GM12865 (cell line): ENCODE data around the gene PFKFB3.

Experiments used
- DNase-seq: peaks from one replicate; pipeline ENCODE4 v3.0.0; 2010; ENCODE audit warnings: low read depth
- H3K4me3 ChIP-seq: 2 replicates; pipeline ENCODE4 v1.5.1; 2011; ENCODE audit warnings: mild to moderate bottlenecking, low read depth, low read length, control low read depth
- TF ChIP-seq, protein P1 (sequence below): IDR thresholded peaks from 2 replicates; pipeline ENCODE4 v1.5.1; 2011; ENCODE audit warnings: low read length, control low read depth, low read depth, inconsistent platforms; ENCODE audit not compliant: insufficient read depth; ENCODE audit errors: missing control alignments

Gene PFKFB3

DNA sequence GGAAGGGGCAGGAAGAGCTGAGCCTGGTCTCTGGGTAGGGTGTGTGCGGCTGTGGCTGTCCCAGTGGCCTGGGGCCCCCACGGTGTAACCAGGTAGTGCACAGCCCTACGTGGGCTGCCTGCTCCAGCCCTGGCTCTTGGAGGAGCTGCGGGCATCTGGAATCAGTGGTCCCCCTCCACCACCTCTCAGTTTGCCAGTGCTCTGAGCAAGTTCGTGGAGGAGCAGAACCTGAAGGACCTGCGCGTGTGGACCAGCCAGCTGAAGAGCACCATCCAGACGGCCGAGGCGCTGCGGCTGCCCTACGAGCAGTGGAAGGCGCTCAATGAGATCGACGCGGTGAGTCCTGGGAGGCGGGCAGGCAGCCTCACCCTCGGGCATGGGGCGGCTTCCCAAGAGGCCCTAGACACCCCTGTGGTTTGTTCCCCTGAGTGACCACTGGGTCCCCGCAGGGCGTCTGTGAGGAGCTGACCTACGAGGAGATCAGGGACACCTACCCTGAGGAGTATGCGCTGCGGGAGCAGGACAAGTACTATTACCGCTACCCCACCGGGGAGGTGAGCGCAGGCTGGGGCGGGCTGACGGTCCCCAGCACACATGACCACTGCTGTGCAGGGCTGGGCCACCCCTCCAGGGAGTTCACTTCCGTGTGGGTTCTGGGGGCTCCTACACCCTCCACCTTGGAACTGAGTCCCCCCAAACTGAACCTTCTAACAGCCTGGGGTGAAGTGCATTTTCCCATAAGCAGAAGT, 18.6 kb downstream of the PFKFB3 start:
- TF ChIP-seq, protein P1, sequence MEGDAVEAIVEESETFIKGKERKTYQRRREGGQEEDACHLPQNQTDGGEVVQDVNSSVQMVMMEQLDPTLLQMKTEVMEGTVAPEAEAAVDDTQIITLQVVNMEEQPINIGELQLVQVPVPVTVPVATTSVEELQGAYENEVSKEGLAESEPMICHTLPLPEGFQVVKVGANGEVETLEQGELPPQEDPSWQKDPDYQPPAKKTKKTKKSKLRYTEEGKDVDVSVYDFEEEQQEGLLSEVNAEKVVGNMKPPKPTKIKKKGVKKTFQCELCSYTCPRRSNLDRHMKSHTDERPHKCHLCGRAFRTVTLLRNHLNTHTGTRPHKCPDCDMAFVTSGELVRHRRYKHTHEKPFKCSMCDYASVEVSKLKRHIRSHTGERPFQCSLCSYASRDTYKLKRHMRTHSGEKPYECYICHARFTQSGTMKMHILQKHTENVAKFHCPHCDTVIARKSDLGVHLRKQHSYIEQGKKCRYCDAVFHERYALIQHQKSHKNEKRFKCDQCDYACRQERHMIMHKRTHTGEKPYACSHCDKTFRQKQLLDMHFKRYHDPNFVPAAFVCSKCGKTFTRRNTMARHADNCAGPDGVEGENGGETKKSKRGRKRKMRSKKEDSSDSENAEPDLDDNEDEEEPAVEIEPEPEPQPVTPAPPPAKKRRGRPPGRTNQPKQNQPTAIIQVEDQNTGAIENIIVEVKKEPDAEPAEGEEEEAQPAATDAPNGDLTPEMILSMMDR: no peak
- DNase-seq: no peak
- no peak overlapping the region for H3K4me3 ChIP-seq

DNA sequence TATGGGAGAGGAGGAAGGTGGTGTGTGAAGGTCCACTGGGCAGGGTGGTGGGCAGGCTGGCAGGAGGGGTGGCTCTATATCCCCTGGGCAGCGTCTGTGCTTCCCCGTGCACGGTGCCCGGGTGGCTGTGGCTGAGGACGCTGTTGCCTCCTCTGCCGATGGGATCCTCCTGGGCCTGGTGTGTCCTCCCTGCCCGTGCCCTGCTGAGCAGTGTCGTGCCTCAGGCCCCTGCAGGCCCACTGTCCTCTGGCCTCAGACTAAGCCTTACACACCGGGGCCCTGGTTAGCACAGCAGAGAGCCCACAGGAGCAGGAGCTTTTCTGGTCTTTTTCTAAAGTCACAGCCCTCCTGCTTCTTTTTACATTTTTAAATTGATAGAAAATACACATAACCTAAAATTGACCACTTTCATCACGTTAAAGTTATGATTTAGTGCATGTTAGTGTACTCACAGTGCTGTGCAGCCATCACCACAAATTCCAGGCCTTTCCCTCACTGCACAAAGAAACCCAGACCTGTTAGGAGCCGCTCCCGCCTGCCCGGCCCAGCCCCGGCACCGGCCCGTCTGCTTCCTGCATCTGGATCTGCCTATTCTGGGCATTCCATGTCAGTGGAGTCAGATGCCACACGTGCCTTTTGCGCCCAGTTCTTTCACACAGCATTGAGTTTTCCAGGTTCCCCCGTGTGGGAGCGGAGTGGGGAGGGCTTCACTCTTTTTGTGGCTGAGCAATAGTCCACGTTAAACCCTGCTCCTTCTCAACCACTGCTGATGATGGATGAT, 19.4 kb downstream of the PFKFB3 start:
- DNase-seq: no peak
- TF ChIP-seq, protein P1: no peak
- H3K4me3 ChIP-seq: no peak overlapping the region

DNA sequence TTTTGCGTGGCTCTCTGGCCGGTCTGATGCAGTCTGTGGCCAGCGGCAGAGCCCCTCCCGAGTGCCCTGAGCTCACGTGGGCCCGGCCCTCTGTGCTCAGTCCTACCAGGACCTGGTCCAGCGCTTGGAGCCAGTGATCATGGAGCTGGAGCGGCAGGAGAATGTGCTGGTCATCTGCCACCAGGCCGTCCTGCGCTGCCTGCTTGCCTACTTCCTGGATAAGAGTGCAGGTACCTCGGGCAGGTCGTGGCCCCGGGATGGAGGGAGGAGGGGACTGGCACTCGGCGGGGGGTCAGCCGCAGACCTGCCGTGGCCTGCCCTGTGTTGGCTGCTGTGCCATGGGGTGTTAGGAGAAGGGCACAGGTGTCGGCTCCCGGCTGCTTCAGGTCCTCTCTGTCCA, 20.0 kb downstream of the PFKFB3 start:
- no peak overlapping the region for H3K4me3 ChIP-seq
- TF ChIP-seq, protein P1: no peak
- no peak for DNase-seq

DNA sequence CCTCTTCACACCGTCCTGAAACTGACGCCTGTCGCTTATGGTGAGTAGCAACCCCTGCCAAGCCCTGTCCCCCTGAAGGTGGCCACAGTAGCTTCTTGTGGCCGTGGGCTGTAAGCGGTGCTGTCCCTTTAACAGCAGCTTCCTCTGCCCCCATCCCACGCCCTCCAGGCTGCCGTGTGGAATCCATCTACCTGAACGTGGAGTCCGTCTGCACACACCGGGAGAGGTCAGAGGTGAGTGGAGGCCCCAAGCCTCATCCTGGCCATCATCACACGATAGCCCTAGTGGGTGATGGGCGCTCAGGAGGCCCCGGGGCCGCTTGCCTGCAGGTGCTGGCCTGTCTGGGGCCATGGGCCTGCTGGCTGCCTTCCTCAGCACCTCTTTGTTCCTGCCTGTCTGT, 21.2 kb downstream of the PFKFB3 start:
- H3K4me3 ChIP-seq: no peak overlapping the region
- no peak for DNase-seq
- TF ChIP-seq, protein P1: no peak

DNA sequence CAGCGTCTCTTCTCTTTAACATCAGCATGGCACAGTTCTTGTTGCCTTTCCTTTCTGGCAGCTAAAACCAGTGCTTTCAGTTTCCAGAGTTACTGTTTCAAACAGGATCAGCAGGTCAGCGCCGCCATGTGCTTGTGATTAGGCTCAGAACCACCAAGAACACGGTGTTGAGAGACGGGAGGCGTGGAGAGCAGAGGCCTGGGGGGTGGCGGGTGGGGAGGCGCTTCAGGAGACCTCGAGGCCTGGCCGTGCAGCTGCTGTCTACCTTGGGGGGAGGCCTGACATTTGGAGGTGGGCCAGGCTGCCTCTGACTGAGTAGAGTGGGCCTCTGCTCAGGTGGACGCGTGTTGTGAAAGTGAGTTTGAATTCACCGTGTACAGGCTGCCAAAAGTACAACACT, 22.0 kb downstream of the PFKFB3 start:
- H3K4me3 ChIP-seq: no peak overlapping the region
- no peak for DNase-seq
- TF ChIP-seq, protein P1: no peak

DNA sequence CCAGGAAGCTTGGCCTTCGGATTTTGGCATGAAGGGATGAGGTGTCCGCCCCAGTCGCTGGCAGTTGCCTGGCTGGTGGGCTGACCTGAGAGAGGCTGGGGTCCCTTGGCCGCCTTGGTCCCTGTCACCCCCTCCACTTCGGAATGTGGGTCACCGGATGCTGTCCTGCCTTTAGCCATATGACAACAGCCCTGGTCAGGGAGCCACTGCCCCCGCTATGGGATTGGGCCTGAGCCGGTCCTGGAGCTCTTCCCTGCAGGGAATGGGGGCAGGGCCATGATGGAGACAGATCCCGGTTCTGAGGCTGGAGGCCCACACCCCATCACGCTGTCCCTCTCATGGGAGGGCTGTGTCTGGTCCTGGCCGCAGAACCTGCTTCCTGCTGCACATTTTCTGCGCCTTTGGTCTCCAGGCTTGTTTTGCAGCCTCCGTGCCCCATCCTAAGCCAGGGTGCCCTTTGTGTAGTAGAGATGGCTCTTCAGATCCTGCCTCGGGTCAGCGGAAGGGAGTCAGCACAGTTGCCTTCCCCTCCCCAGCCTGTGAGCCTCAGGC, 22.6 kb downstream of the PFKFB3 start:
- no peak for DNase-seq
- TF ChIP-seq, protein P1: no peak
- no peak overlapping the region for H3K4me3 ChIP-seq

DNA sequence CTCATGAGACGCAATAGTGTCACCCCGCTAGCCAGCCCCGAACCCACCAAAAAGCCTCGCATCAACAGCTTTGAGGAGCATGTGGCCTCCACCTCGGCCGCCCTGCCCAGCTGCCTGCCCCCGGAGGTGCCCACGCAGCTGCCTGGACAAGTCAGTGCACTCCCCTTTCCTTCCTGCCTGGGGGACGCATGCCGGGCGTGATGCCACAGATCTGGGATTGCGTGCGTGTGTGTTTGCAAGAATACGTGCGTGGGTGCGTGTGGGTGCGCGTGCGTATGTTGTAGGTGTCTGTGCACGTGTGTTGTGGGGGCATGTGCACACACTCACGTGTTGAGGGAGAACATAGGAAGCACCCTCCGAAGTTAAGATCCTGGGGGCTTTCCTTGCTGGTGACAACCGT, 23.5 kb downstream of the PFKFB3 start:
- TF ChIP-seq, protein P1: no peak
- no peak for DNase-seq
- no peak overlapping the region for H3K4me3 ChIP-seq
